ENCODE data around the gene LHPP.

Gene LHPP

DNA sequence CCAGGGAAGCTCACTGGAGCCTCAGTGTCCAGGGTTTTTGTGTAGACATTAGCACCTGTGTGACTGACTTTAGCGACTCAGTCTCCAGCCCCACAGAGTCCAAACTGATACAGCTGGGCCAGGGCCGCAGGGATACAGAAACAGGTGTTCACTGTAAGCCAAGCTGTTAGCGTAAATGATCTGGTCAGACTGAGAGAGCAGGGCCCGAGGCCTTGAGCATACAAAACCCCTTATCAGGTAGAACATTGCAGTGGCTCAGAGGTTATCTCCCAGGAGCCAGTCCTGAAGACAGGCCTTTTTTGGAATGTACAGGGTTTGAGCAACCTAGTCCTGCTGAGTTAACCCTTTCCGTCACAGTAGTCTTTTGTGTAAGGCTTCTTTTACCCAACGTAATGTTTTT is 25.0 kb downstream of the LHPP start:
- H3K79me1 ChIP-seq (ENCODE audit: low read depth, low read length): no peaks in the 10 kb centered on the region
- peaks cover 0 to 2% of the 10 kb centered on the region in 2 donors for H3K36me3 ChIP-seq (replicated peaks in 1 of 2; ENCODE audit: control insufficient read depth in 2 of 2, insufficient read depth in 2 of 2, low read length in 2 of 2)
- no peak overlapping the region for H4K8ac ChIP-seq (ENCODE audit: low read depth, low read length)
- H3K4me1 ChIP-seq (ENCODE audit: control insufficient read depth in 2 of 2, insufficient read depth in 1 of 2, low read depth in 1 of 2, low read length in 2 of 2): peaks cover 0 to 15% of the 10 kb centered on the region in 2 donors
- no CpG with 5 or more reads among the region's 6 CpGs for WGBS, 2 donors (ENCODE audit: extremely low coverage in 2 of 2, insufficient read length in 2 of 2, insufficient replicate concordance in 1 of 2)
- no peak overlapping the region for H3K23ac ChIP-seq (ENCODE audit: low read depth, low read length, poor library complexity)
- H3K18ac ChIP-seq (ENCODE audit: low read length): no peak overlapping the region
- no peak overlapping the region for H2BK120ac ChIP-seq (ENCODE audit: low read depth, low read length)
- H3K4ac ChIP-seq (ENCODE audit: low read length): no peak overlapping the region
- no peak overlapping the region for H2BK5ac ChIP-seq (ENCODE audit: low read length)
- no peak overlapping the region for H2BK12ac ChIP-seq (ENCODE audit: low read length)
- H2AK5ac ChIP-seq (ENCODE audit: low read depth, low read length): no peak overlapping the region
- no peak overlapping the region for H3K27ac ChIP-seq (replicated peaks; ENCODE audit: low read length)
- H3K27me3 ChIP-seq (ENCODE audit: control insufficient read depth in 3 of 3, insufficient read depth in 3 of 3, low read depth in 1 of 3, low read length in 3 of 3): no peaks in the 10 kb centered on the region
- no peak overlapping the region for H2BK15ac ChIP-seq (ENCODE audit: low read length)
- no peak overlapping the region for H2AFZ ChIP-seq (ENCODE audit: low read length)
- H3K4me2 ChIP-seq (ENCODE audit: insufficient read depth, low read length, poor library complexity, severe bottlenecking): no peak overlapping the region
- no peak for DNase-seq (ENCODE audit: low spot score)
- H3K9me3 ChIP-seq (replicated peaks in 1 of 2; ENCODE audit: control insufficient read depth in 2 of 2, insufficient read depth in 1 of 2, low read depth in 1 of 2, low read length in 2 of 2): peaks cover 6 to 12% of the 10 kb centered on the region in 2 donors
- H3K4me3 ChIP-seq (ENCODE audit: low read length in 2 of 2): no peak overlapping the region
- H3K14ac ChIP-seq (ENCODE audit: low read length): no peak overlapping the region
- no peak overlapping the region for H4K91ac ChIP-seq (ENCODE audit: low read depth, low read length, poor library complexity)
- H3K9ac ChIP-seq (ENCODE audit: low read depth, low read length, poor library complexity): no peak overlapping the region

DNA sequence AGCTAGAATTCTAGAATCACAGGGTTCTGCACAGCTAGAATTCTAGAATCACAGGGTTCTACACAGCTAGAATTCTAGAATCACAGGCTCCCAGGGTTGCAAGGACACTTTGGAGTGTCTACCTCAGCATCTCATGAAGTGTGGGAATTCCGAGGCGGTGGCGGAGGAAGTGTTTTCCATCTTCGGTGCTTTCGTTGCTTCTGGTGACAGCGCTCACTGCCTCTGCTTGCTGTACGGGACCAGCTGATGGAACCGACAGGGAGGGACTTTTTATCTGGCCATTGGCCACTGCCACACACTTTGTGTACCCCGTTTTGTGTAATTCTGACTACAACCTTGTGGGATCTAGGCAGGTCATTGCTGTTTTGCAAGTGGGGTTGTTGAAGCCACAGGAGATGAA is 29.5 kb downstream of the LHPP start:
- Histone ChIP-seq H3K4ac (ENCODE audit: low read length) (no peak overlapping the region), H4K8ac (ENCODE audit: low read depth, low read length) (no peak overlapping the region), H3K27me3 (ENCODE audit: control insufficient read depth in 3 of 3, insufficient read depth in 3 of 3, low read depth in 1 of 3, low read length in 3 of 3) (peaks cover 0 to under 1% (median 0%) of the 10 kb centered on the region in 3 experiments), H3K9ac (ENCODE audit: low read depth, low read length, poor library complexity) (no peak overlapping the region), H4K91ac (ENCODE audit: low read depth, low read length, poor library complexity) (no peak overlapping the region), H3K4me2 (ENCODE audit: insufficient read depth, low read length, poor library complexity, severe bottlenecking) (no peak overlapping the region), H2AFZ (ENCODE audit: low read length) (no peak overlapping the region), H3K79me1 (ENCODE audit: low read depth, low read length) (no peaks in the 10 kb centered on the region), H3K14ac (ENCODE audit: low read length) (no peak overlapping the region), H3K4me1 (ENCODE audit: control insufficient read depth in 2 of 2, insufficient read depth in 1 of 2, low read depth in 1 of 2, low read length in 2 of 2) (peaks cover 1 to 14% of the 10 kb centered on the region in 2 donors), H3K36me3 (replicated peaks in 1 of 2; ENCODE audit: control insufficient read depth in 2 of 2, insufficient read depth in 2 of 2, low read length in 2 of 2) (peaks cover 0 to 2% of the 10 kb centered on the region in 2 donors), H3K27ac (replicated peaks; ENCODE audit: low read length) (no peak overlapping the region), H2AK5ac (ENCODE audit: low read depth, low read length) (no peak overlapping the region), H2BK5ac (ENCODE audit: low read length) (no peak overlapping the region), H2BK120ac (ENCODE audit: low read depth, low read length) (no peak overlapping the region), H2BK15ac (ENCODE audit: low read length) (no peak overlapping the region), H3K23ac (ENCODE audit: low read depth, low read length, poor library complexity) (no peak overlapping the region), H2BK12ac (ENCODE audit: low read length) (no peak overlapping the region), H3K4me3 (ENCODE audit: low read length in 2 of 2) (no peak overlapping the region), H3K9me3 (replicated peaks in 1 of 2; ENCODE audit: control insufficient read depth in 2 of 2, insufficient read depth in 1 of 2, low read depth in 1 of 2, low read length in 2 of 2) (peaks cover 6 to 12% of the 10 kb centered on the region in 2 donors), H3K18ac (ENCODE audit: low read length) (no peak overlapping the region)
- WGBS, 2 donors (ENCODE audit: extremely low coverage in 2 of 2, insufficient read length in 2 of 2, insufficient replicate concordance in 1 of 2): no CpG with 5 or more reads among the region's 9 CpGs
- no peak for DNase-seq (ENCODE audit: low spot score)

DNA sequence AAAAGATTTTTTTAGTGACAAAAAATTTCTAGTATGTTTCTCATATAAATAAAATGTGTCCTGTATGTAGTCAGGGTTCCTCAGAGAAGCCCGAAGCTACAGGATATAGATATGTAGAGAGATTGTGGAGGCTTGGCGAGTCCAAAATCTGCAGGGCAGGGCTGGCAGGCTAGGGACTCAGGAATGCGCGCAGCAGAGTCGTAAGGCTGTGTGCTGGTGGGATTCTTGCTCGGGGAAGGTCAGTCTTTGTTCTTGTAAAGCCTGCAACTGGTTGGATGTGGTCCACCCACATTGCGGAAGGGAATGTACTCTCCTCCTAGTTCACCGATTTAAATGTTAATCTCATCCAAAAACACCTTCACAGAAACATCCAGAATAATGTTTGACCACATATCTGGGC is 30.6 kb downstream of the LHPP start:
- Histone ChIP-seq H4K91ac (ENCODE audit: low read depth, low read length, poor library complexity) (no peak overlapping the region), H3K14ac (ENCODE audit: low read length) (no peak overlapping the region), H3K36me3 (replicated peaks in 1 of 2; ENCODE audit: control insufficient read depth in 2 of 2, insufficient read depth in 2 of 2, low read length in 2 of 2) (peaks cover 0 to 2% of the 10 kb centered on the region in 2 donors), H2AK5ac (ENCODE audit: low read depth, low read length) (no peak overlapping the region), H2AFZ (ENCODE audit: low read length) (no peak overlapping the region), H2BK12ac (ENCODE audit: low read length) (no peak overlapping the region), H3K4me3 (ENCODE audit: low read length in 2 of 2) (no peak overlapping the region), H2BK5ac (ENCODE audit: low read length) (no peak overlapping the region), H2BK120ac (ENCODE audit: low read depth, low read length) (no peak overlapping the region), H4K8ac (ENCODE audit: low read depth, low read length) (no peak overlapping the region), H3K27me3 (ENCODE audit: control insufficient read depth in 3 of 3, insufficient read depth in 3 of 3, low read depth in 1 of 3, low read length in 3 of 3) (peaks cover 0 to 2% (median 0%) of the 10 kb centered on the region in 3 experiments), H3K18ac (ENCODE audit: low read length) (no peak overlapping the region), H3K79me1 (ENCODE audit: low read depth, low read length) (no peaks in the 10 kb centered on the region), H3K4me2 (ENCODE audit: insufficient read depth, low read length, poor library complexity, severe bottlenecking) (no peak overlapping the region), H3K9me3 (replicated peaks in 1 of 2; ENCODE audit: control insufficient read depth in 2 of 2, insufficient read depth in 1 of 2, low read depth in 1 of 2, low read length in 2 of 2) (peaks cover 2% of the 10 kb centered on the region in 2 donors), H3K27ac (replicated peaks; ENCODE audit: low read length) (no peak overlapping the region), H3K4me1 (ENCODE audit: control insufficient read depth in 2 of 2, insufficient read depth in 1 of 2, low read depth in 1 of 2, low read length in 2 of 2) (peaks cover 6 to 14% of the 10 kb centered on the region in 2 donors), H3K23ac (ENCODE audit: low read depth, low read length, poor library complexity) (no peak overlapping the region), H3K4ac (ENCODE audit: low read length) (no peak overlapping the region), H2BK15ac (ENCODE audit: low read length) (no peak overlapping the region), H3K9ac (ENCODE audit: low read depth, low read length, poor library complexity) (no peak overlapping the region)
- DNase-seq (ENCODE audit: low spot score): no peak
- WGBS, 2 donors (ENCODE audit: extremely low coverage in 2 of 2, insufficient read length in 2 of 2, insufficient replicate concordance in 1 of 2): no CpG with 5 or more reads among the region's 8 CpGs

DNA sequence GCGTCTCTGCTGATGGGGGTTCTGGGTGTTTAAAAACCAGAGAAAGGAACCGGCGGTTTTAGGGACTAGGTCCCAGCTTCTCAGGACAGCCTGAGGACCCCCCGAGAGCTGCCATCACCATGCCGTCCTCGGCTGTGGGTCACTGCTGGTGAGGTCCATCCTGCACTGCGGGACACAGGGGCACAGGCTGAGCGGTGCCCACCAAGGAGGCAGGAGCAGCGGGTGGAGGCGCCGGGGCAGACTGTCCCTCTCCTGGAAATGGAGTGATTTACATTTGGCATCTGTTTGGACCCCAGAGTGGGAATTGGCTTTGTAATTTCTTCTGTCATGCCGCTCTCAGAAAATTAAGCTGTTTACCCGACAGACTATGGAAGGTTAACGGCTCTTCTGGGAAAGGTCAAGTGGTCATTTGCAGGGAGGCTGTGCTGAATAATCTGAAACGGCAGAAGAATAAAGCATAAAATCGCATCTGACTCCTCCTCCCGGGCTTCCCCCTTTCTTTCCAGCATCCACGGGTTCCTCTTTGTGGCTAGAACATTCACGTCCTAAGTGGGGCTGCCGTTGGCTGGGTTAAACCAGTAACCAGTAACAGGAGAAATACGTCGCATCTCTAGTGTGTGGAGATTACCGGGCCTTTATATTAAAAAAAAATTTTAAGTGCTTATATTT is 31.7 kb downstream of the LHPP start:
- Histone ChIP-seq H3K9ac (ENCODE audit: low read depth, low read length, poor library complexity) (no peak overlapping the region), H3K23ac (ENCODE audit: low read depth, low read length, poor library complexity) (no peak overlapping the region)

More for the DNA sequence above, 31.7 kb downstream of the LHPP start:
- Histone ChIP-seq H3K4me3 (ENCODE audit: low read length in 2 of 2) (no peak overlapping the region), H2AK5ac (ENCODE audit: low read depth, low read length) (no peak overlapping the region), H3K4me1 (ENCODE audit: control insufficient read depth in 2 of 2, insufficient read depth in 1 of 2, low read depth in 1 of 2, low read length in 2 of 2) (peaks cover 9 to 14% of the 10 kb centered on the region in 2 donors), H2BK5ac (ENCODE audit: low read length) (no peak overlapping the region), H3K4me2 (ENCODE audit: insufficient read depth, low read length, poor library complexity, severe bottlenecking) (no peak overlapping the region), H3K9me3 (replicated peaks in 1 of 2; ENCODE audit: control insufficient read depth in 2 of 2, insufficient read depth in 1 of 2, low read depth in 1 of 2, low read length in 2 of 2) (peaks cover 0 to 2% of the 10 kb centered on the region in 2 donors), H3K18ac (ENCODE audit: low read length) (no peak overlapping the region), H3K27ac (replicated peaks; ENCODE audit: low read length) (no peak overlapping the region), H4K91ac (ENCODE audit: low read depth, low read length, poor library complexity) (no peak overlapping the region), H3K4ac (ENCODE audit: low read length) (no peak overlapping the region), H3K14ac (ENCODE audit: low read length) (no peak overlapping the region), H3K36me3 (replicated peaks in 1 of 2; ENCODE audit: control insufficient read depth in 2 of 2, insufficient read depth in 2 of 2, low read length in 2 of 2) (peaks cover 0 to 2% of the 10 kb centered on the region in 2 donors), H2BK15ac (ENCODE audit: low read length) (no peak overlapping the region), H2AFZ (ENCODE audit: low read length) (peak overlapping the region; percentile 71), H2BK120ac (ENCODE audit: low read depth, low read length) (no peak overlapping the region), H4K8ac (ENCODE audit: low read depth, low read length) (no peak overlapping the region), H3K27me3 (ENCODE audit: control insufficient read depth in 3 of 3, insufficient read depth in 3 of 3, low read depth in 1 of 3, low read length in 3 of 3) (peaks cover 0 to 2% (median 0%) of the 10 kb centered on the region in 3 experiments), H3K79me1 (ENCODE audit: low read depth, low read length) (no peaks in the 10 kb centered on the region), H2BK12ac (ENCODE audit: low read length) (no peak overlapping the region)
- DNase-seq (ENCODE audit: low spot score): no peak
- no CpG with 5 or more reads among the region's 23 CpGs for WGBS, 2 donors (ENCODE audit: extremely low coverage in 2 of 2, insufficient read length in 2 of 2, insufficient replicate concordance in 1 of 2)

Measured in neuronal stem cell (in vitro differentiated cells).